HepG2 (cell line): ENCODE data around the gene PDE8B. TPM values are rescaled to one million over a fixed set of nuclear protein-coding genes. Genes with fewer than 3 reads are reported as not detected.

Experiments
- ATAC-seq: fragments of 200-7000 bp; cut with Tn5 transposase; 3 replicates; pipeline ENCODE4 v1.9.1; 2020; ENCODE audit warnings: mild to moderate bottlenecking, moderate library complexity
- BruUV-seq: library from RNA; stranded (reverse); fragments of 400-500 nt; replicated peaks from 2 replicates; lab custom pipeline; 2021; lab: Mats Ljungman, UMichigan
- CTCF ChIA-PET: fragments of 300-600 bp; formaldehyde crosslinking; extraction: SDS; loops from one replicate; lab custom pipeline; 2021; ENCODE audit warnings: low total read pairs, inconsistent platforms, low intra/inter-chr PET ratio; lab: Yijun Ruan, JAX
- POLR2A ChIA-PET: fragments of 350-600 bp; sonication (Branson Sonifier 250); formaldehyde crosslinking; loops from one replicate; lab custom pipeline; 2020; ENCODE audit warnings: antibody characterized with exemption, inconsistent platforms; lab: Yijun Ruan, JAX
- DNase-seq: peaks from one replicate; pipeline ENCODE4 v3.0.0-alpha.2; 2015; ENCODE audit warnings: low spot score
- FAIRE-seq: peaks from 3 replicates; lab custom pipeline; 2011; peaks lifted over from hg19 to GRCh38; lab: Jason Lieb, UNC
- H2AFZ ChIP-seq: one replicate; pipeline ENCODE4 v1.6.1; 2011; ENCODE audit warnings: low read length, inconsistent platforms
- H3K27ac ChIP-seq: fragments of 300-600 bp; 3 replicates; pipeline ENCODE4 v1.8.0; 2011; ENCODE audit warnings: mixed run types, mild to moderate bottlenecking, mixed read lengths, low read length, inconsistent platforms; ENCODE audit not compliant: insufficient read depth; ENCODE audit errors: extremely low read length
- H3K27me3 ChIP-seq, 2 experiments: fragments of 200-600 bp in 1 of 2; 2 replicates in 1 of 2; 3 replicates in 1 of 2; pipeline versions ENCODE4 v1.6.0 to v1.8.0; 2011; ENCODE audit warnings: low read length in 2 of 2, mild to moderate bottlenecking in 2 of 2, moderate library complexity in 2 of 2, inconsistent platforms in 1 of 2; ENCODE audit not compliant: insufficient read depth in 2 of 2, control insufficient read depth in 1 of 2
- H3K36me3 ChIP-seq, 2 experiments: fragments of 200-600 bp in 1 of 2; replicated peaks in 1 of 2; 2 replicates in 1 of 2; 3 replicates in 1 of 2; pipeline versions ENCODE4 v1.5.1 to v1.8.0; 2011; ENCODE audit warnings: low read length in 2 of 2, inconsistent platforms in 1 of 2; ENCODE audit not compliant: insufficient read depth in 2 of 2, control insufficient read depth in 1 of 2
- H3K4me1 ChIP-seq: 2 replicates; pipeline ENCODE4 v1.5.1; 2012; ENCODE audit warnings: low read length, inconsistent platforms; ENCODE audit not compliant: insufficient read depth
- H3K4me2 ChIP-seq: 2 replicates; pipeline ENCODE4 v1.6.0; 2011; ENCODE audit warnings: low read depth, low read length, inconsistent platforms
- H3K4me3 ChIP-seq, 3 experiments: fragments of 200-600 bp in 1 of 3; sonication (generic), shearing (Covaris generic) in 1 of 3; replicated peaks in 1 of 3; 2 replicates each; pipeline ENCODE4 v1.5.1; 2011 to 2016; ENCODE audit warnings: low read length in 3 of 3, inconsistent platforms in 2 of 3, low read depth in 2 of 3, mild to moderate bottlenecking in 2 of 3, control low read depth in 1 of 3, mixed read lengths in 1 of 3; ENCODE audit not compliant: insufficient read depth in 1 of 3
- H3K79me2 ChIP-seq: one replicate; pipeline ENCODE4 v1.6.1; 2011; ENCODE audit warnings: low read length, inconsistent platforms; ENCODE audit not compliant: insufficient read depth
- H3K9ac ChIP-seq: 2 replicates; pipeline ENCODE4 v1.6.0; 2011; ENCODE audit warnings: mild to moderate bottlenecking, low read depth, low read length, inconsistent platforms; ENCODE audit not compliant: insufficient read depth
- H3K9me3 ChIP-seq: 2 replicates; pipeline ENCODE4 v1.5.1; 2012; ENCODE audit warnings: mild to moderate bottlenecking, low read length
- H4K20me1 ChIP-seq: 2 replicates; pipeline ENCODE4 v1.6.0; 2011; ENCODE audit warnings: inconsistent platforms, mild to moderate bottlenecking, low read length, moderate library complexity; ENCODE audit not compliant: insufficient read depth
- DMAP1 ChIP-seq: IDR thresholded peaks from 2 replicates; pipeline ENCODE4 v1.6.1; 2016
- DRAP1 ChIP-seq: IDR thresholded peaks from 2 replicates; pipeline ENCODE4 v1.6.1; 2016; ENCODE audit warnings: missing genetic modification reagents, missing compliant biosample characterization
- ERF ChIP-seq: IDR thresholded peaks from 2 replicates; pipeline ENCODE4 v1.6.1; 2018; ENCODE audit warnings: missing biosample characterization, missing genetic modification reagents
- HHEX ChIP-seq: IDR thresholded peaks from 2 replicates; pipeline ENCODE4 v1.6.1; 2016; ENCODE audit warnings: control low read depth
- KMT2A ChIP-seq: sonication (generic); formaldehyde crosslinking; IDR thresholded peaks from 2 replicates; pipeline ENCODE4 v1.4.0; 2020; ENCODE audit warnings: missing genetic modification reagents
- NFAT5 ChIP-seq: sonication (generic); formaldehyde crosslinking; IDR thresholded peaks from 2 replicates; pipeline ENCODE4 v1.4.0; 2020; ENCODE audit warnings: missing genetic modification reagents
- NR1H2 ChIP-seq: sonication (generic); formaldehyde crosslinking; IDR thresholded peaks from 2 replicates; pipeline ENCODE4 v1.8.1; 2022; ENCODE audit warnings: low read depth, missing genetic modification reagents, borderline replicate concordance
- SMARCE1 ChIP-seq: fragments of 450-650 bp; IDR thresholded peaks from 2 replicates; pipeline ENCODE4 v1.6.1; 2017; ENCODE audit warnings: borderline replicate concordance
- ZBTB38 ChIP-seq: sonication (generic); formaldehyde crosslinking; IDR thresholded peaks from 2 replicates; pipeline ENCODE4 v1.5.1; 2020; ENCODE audit warnings: mild to moderate bottlenecking, missing genetic modification reagents
- ZFP37 ChIP-seq: sonication (generic); formaldehyde crosslinking; IDR thresholded peaks from 2 replicates; pipeline ENCODE4 v1.4.0; 2020; ENCODE audit warnings: missing genetic modification reagents, borderline replicate concordance
- ZMAT3 ChIP-seq: sonication (generic); formaldehyde crosslinking; conservative IDR thresholded peaks from 2 replicates; pipeline ENCODE4 v1.7.0; 2021; ENCODE audit warnings: missing genetic modification reagents
- ZNF562 ChIP-seq: sonication (generic); formaldehyde crosslinking; IDR thresholded peaks from 2 replicates; pipeline ENCODE4 v1.8.0; 2022; ENCODE audit warnings: missing genetic modification reagents, borderline replicate concordance
- ZNF563 ChIP-seq: sonication (generic); formaldehyde crosslinking; IDR thresholded peaks from 2 replicates; pipeline ENCODE4 v1.8.0; 2022; ENCODE audit warnings: mild to moderate bottlenecking, moderate library complexity, missing genetic modification reagents
- WGBS: methylation state at CpG from one replicate; pipeline ENCODE4 v1.1.6; 2017; ENCODE audit warnings: low lambda C conversion rate; 5-methylcytosine and 5-hydroxymethylcytosine counted together
- in situ Hi-C: cut with HindIII; loops from 2 replicates; pipeline ENCODE4 v1.10.0; 2017; ENCODE audit warnings: low pct_unique_long_range_greater_than_20kb; ENCODE audit not compliant: extremely low pct_ligation_motif_present
- intact Hi-C: fragments of 100-400 bp; cut with micrococcal nuclease; formaldehyde crosslinking; loops from one replicate; pipeline ENCODE4 v1.10.0; 2022; ENCODE audit not compliant: unreplicated experiment
- polyA plus RNA-seq, 8 experiments: library from polyadenylated mRNA; depleted of rRNA in 3 of 8; stranded (reverse) in 7 of 8; unstranded in 1 of 8; fragments of >200 nt; fragmentation: Illumina TruSeq in 4 of 8; extraction: Trizol in 4 of 8; gene quantifications; 2 replicates each; pipeline versions ENCODE4 v1.2.1 to v1.2.3, GENCODE V29; 2011 to 2016; ENCODE audit warnings: low read depth in 4 of 8, missing spikeins in 1 of 8, mixed read lengths in 1 of 8; ENCODE audit not compliant: insufficient read depth in 1 of 8
- total RNA-seq, 5 experiments: library from RNA; depleted of rRNA; stranded (reverse); fragments of >200 nt; fragmentation: Illumina TruSeq; extraction: Trizol; gene quantifications; 2 replicates each; pipeline ENCODE4 v1.2.3, GENCODE V29; 2016; ENCODE audit warnings: low read depth in 1 of 5

PDE8B gene
- total and polyA plus RNA-seq, 2 of the 13 experiments (the other 11 are each of a cell fraction or from before 2014, with no cell fraction given) = 0.07 TPM; not detected in 1

- intact Hi-C loops (no loop called here), in situ Hi-C loops (no loop called here)
- H3K27me3 ChIP-seq = no peaks in the 10 kb centered on the region; a peak in 2 of 5 replicates
- no peaks in the 10 kb centered on the region for H4K20me1 ChIP-seq
- ATAC-seq = no peak
- no peak for DNase-seq
- CTCF ChIA-PET = no interaction called here
- no peaks in the 10 kb centered on the region for H3K9me3 ChIP-seq
- TF ChIP-seq HHEX (CRISPR knock-in tag) (no peak), ZMAT3 (no peak), NR1H2 (no peak), DRAP1 (no peak), ZFP37 (CRISPR knock-in tag) (no peak), SMARCE1 (no peak), ZBTB38 (CRISPR knock-in tag) (no peak), ZNF562 (CRISPR knock-in tag) (no peak)
- TF ChIP-seq, all 625 proteins: peak for 0
- no TSS peak for BruUV-seq
- Histone ChIP-seq H3K4me3 (no peak overlapping the region), H3K79me2 (no peaks in the 10 kb centered on the region), H3K9ac (no peak overlapping the region), H3K27ac (no peak overlapping the region), H3K36me3 (no peaks in the 10 kb centered on the region), H3K4me2 (no peak overlapping the region), H3K4me1 (peaks cover 8% of the 10 kb centered on the region), H2AFZ (no peak overlapping the region)
- POLR2A ChIA-PET = no interaction called here
- 82% methylated on average over 6 of the region's 7 CpGs for WGBS
- no peak for FAIRE-seq
Measured at GRCh38 chr5:77355080-77355479, 144.6 kb downstream of the PDE8B start.

- Histone ChIP-seq H3K4me3 (no peak overlapping the region), H4K20me1 (no peaks in the 10 kb centered on the region), H3K9me3 (no peaks in the 10 kb centered on the region), H3K4me2 (no peak overlapping the region), H2AFZ (no peak overlapping the region), H3K36me3 (no peaks in the 10 kb centered on the region), H3K27me3 (no peaks in the 10 kb centered on the region; a peak in 2 of 5 replicates), H3K4me1 (peaks cover 8% of the 10 kb centered on the region), H3K9ac (no peak overlapping the region), H3K27ac (no peak overlapping the region), H3K79me2 (no peaks in the 10 kb centered on the region)
- POLR2A ChIA-PET = no interaction called here
- DNase-seq = no peak
- in situ Hi-C loops = no loop called here
- no TSS peak for BruUV-seq
- CTCF ChIA-PET = no interaction called here
- no peak for ATAC-seq
- intact Hi-C loops = no loop called here
- FAIRE-seq = no peak
- TF ChIP-seq DMAP1 (CRISPR knock-in tag) (no peak), ZNF563 (CRISPR knock-in tag) (no peak), KMT2A (CRISPR knock-in tag) (no peak), NFAT5 (CRISPR knock-in tag) (no peak), ERF (CRISPR knock-in tag) (no peak)
Measured at GRCh38 chr5:77355751-77356150, 145.3 kb downstream of the PDE8B start.
